ENCODE results near the gene NAV3.

GRCh38 chr12:78145398-78145797, 314.7 kb downstream of the NAV3 start:
- TF ChIP-seq SP1 (IDR thresholded peaks at IDR 0.05) (no peak), CTCF (IDR thresholded peaks at IDR 0.05; ENCODE audit: low read depth, low read length, missing input control) (no peak), JUND (IDR thresholded peaks at IDR 0.05) (no peak), YY1 (IDR thresholded peaks at IDR 0.05) (no peak), EGR1 (IDR thresholded peaks at IDR 0.05; ENCODE audit: low read depth in 2 of 2) (no peak), HNF4A (conservative IDR thresholded peaks at IDR 0.05) (no peak), REST (IDR thresholded peaks at IDR 0.05) (no peak)
